Gastrocnemius medialis (tissue), 4 donors: Measurements from ENCODE around the gene TTC28. TPM values are rescaled to one million over a fixed set of nuclear protein-coding genes. Genes with fewer than 3 reads are reported as not detected.

ENCODE experiments used
- ATAC-seq, 2 donors: fragments of 150-250 bp; one replicate each; pipeline ENCODE4 v1.9.1; 2016
- DNase-seq, 2 donors: peaks; one replicate each; pipeline ENCODE4 v3.0.0-alpha.2; 2019
- H3K27ac ChIP-seq, 4 donors: fragments of 200-600 bp; sonication (generic); 1 replicate in 1 of 4; 2 replicates in 3 of 4; pipeline ENCODE4 v1.5.1; 2016 to 2018; ENCODE audit warnings: mild to moderate bottlenecking in 2 of 4, moderate library complexity in 1 of 4
- H3K27me3 ChIP-seq, 3 donors: fragments of 200-600 bp; sonication (generic) in 2 of 3; 1 replicate in 1 of 3; 2 replicates in 2 of 3; pipeline versions ENCODE4 v1.5.1 to v1.6.0; 2016 to 2019; ENCODE audit warnings: mild to moderate bottlenecking in 1 of 3, moderate library complexity in 1 of 3
- H3K36me3 ChIP-seq, 2 donors: fragments of 200-600 bp; sonication (generic) in 1 of 2; one replicate each; pipeline ENCODE4 v1.5.1; 2017 to 2018
- H3K4me1 ChIP-seq, 2 donors: fragments of 200-600 bp; sonication (generic) in 1 of 2; one replicate each; pipeline ENCODE4 v1.5.1; 2016 to 2017; ENCODE audit warnings: mild to moderate bottlenecking in 2 of 2
- H3K4me3 ChIP-seq, 4 donors: fragments of 200-600 bp; sonication (generic) in 3 of 4; 1 replicate in 1 of 4; 2 replicates in 3 of 4; pipeline ENCODE4 v1.5.1; 2016 to 2019; ENCODE audit warnings: mild to moderate bottlenecking in 2 of 4
- H3K9me3 ChIP-seq, 3 donors: fragments of 200-600 bp; sonication (generic) in 2 of 3; 1 replicate in 1 of 3; 2 replicates in 2 of 3; pipeline ENCODE4 v1.5.1; 2016 to 2019
- CTCF ChIP-seq, 5 experiments: fragments of 450-650 bp in 3 of 5; fragments of 200-600 bp in 2 of 5; sonication (generic) in 2 of 5; IDR thresholded peaks in 4 of 5; conservative IDR thresholded peaks in 1 of 5; 1 replicate in 4 of 5; 2 replicates in 1 of 5; pipeline ENCODE4 v1.5.1; 2016 to 2019; ENCODE audit warnings: antibody characterized with exemption in 5 of 5, mild to moderate bottlenecking in 3 of 5, moderate library complexity in 3 of 5
- POLR2A ChIP-seq, 2 donors: fragments of 450-650 bp; IDR thresholded peaks; one replicate each; pipeline ENCODE4 v1.6.1; 2017; ENCODE audit warnings: antibody characterized with exemption in 2 of 2, mild to moderate bottlenecking in 2 of 2, moderate library complexity in 2 of 2
- in situ Hi-C, 4 donors: fragments of 200-750 bp; cut with MboI; loops; one replicate each; pipeline versions ENCODE4 v1.15.0 to v1.8.0; 2017; ENCODE audit warnings: low sequenced_read_pairs in 4 of 4
- intact Hi-C: fragments of 100-400 bp; cut with DNase I; formaldehyde crosslinking; loops from one replicate; pipeline ENCODE4 v1.15.1; 2023; ENCODE audit warnings: low total_unique reads
- total RNA-seq, 4 donors: library from RNA; depleted of rRNA; stranded (reverse); fragments of >200 nt; gene quantifications; one replicate each; pipeline versions ENCODE4 v1.1.0 to v1.2.3, GENCODE V29; 2016

TTC28 gene
- total RNA-seq, 4 donors from 2014 or later = 6.3 to 18.1 (median 8.4) TPM

- TF ChIP-seq CTCF (IDR thresholded peaks at IDR 0.05 in 4 of 5, conservative IDR thresholded peaks at IDR 0.05 in 1 of 5) = no peak
- no peak for TF ChIP-seq POLR2A (IDR thresholded peaks at IDR 0.05)
- Histone ChIP-seq H3K27ac (no peak overlapping the region), H3K36me3 (no peaks in the 10 kb centered on the region), H3K9me3 (no peaks in the 10 kb centered on the region), H3K27me3 (no peaks in the 10 kb centered on the region), H3K4me3 (no peak overlapping the region), H3K4me1 (peaks cover 0 to 16% of the 10 kb centered on the region in 2 donors)
- no peak for ATAC-seq
- intact Hi-C loops = no loop called here
- DNase-seq = no peak
- in situ Hi-C loops = loop anchor here in 2 of 4 donors (25.0 kb wide), 2 partner anchors 362 to 387 kb away; no protein-coding TSS in a partner anchor
These were observed 255.1 kb downstream of the TTC28 start for GRCh38 chr22:28424427-28425080.

GRCh38 chr22:28419919-28420318 is 259.7 kb downstream of the TTC28 start:
- in situ Hi-C loops (no loop called here), intact Hi-C loops (no loop called here)
- Histone ChIP-seq H3K27ac (no peak overlapping the region), H3K4me1 (peaks cover 0 to 7% of the 10 kb centered on the region in 2 donors), H3K4me3 (no peak overlapping the region), H3K36me3 (no peaks in the 10 kb centered on the region), H3K9me3 (no peaks in the 10 kb centered on the region), H3K27me3 (no peaks in the 10 kb centered on the region)
- no peak for ATAC-seq
- DNase-seq = no peak
- TF ChIP-seq POLR2A (IDR thresholded peaks at IDR 0.05) (no peak), CTCF (IDR thresholded peaks at IDR 0.05 in 4 of 5, conservative IDR thresholded peaks at IDR 0.05 in 1 of 5) (no peak)

- H3K4me1 ChIP-seq = peaks cover 9 to 23% of the 10 kb centered on the region in 2 donors
- H3K36me3 ChIP-seq = no peaks in the 10 kb centered on the region
- H3K27ac ChIP-seq = no peak overlapping the region
- in situ Hi-C loops (no loop called here), intact Hi-C loops (no loop called here)
- TF ChIP-seq CTCF (IDR thresholded peaks at IDR 0.05 in 4 of 5, conservative IDR thresholded peaks at IDR 0.05 in 1 of 5) (no peak), POLR2A (IDR thresholded peaks at IDR 0.05) (no peak)
- H3K9me3 ChIP-seq = no peaks in the 10 kb centered on the region
- ATAC-seq (no peak), DNase-seq (no peak)
- H3K4me3 ChIP-seq = no peak overlapping the region
- no peaks in the 10 kb centered on the region for H3K27me3 ChIP-seq
These were observed 261.6 kb downstream of the TTC28 start for GRCh38 chr22:28418008-28418407.

GRCh38 chr22:28417431-28417830 is 262.2 kb downstream of the TTC28 start:
- no peaks in the 10 kb centered on the region for H3K9me3 ChIP-seq
- no peaks in the 10 kb centered on the region for H3K36me3 ChIP-seq
- ATAC-seq (no peak), DNase-seq (no peak)
- intact Hi-C loops (no loop called here), in situ Hi-C loops (no loop called here)
- no peaks in the 10 kb centered on the region for H3K27me3 ChIP-seq
- no peak overlapping the region for H3K4me3 ChIP-seq
- no peak for TF ChIP-seq CTCF (IDR thresholded peaks at IDR 0.05 in 4 of 5, conservative IDR thresholded peaks at IDR 0.05 in 1 of 5)
- no peak for TF ChIP-seq POLR2A (IDR thresholded peaks at IDR 0.05)
- no peak overlapping the region for H3K27ac ChIP-seq
- peaks cover 9 to 23% of the 10 kb centered on the region in 2 donors for H3K4me1 ChIP-seq

GRCh38 chr22:28414913-28415312 is 264.7 kb downstream of the TTC28 start:
- DNase-seq (no peak), ATAC-seq (no peak)
- Histone ChIP-seq H3K4me1 (peaks cover 15 to 29% of the 10 kb centered on the region in 2 donors), H3K27me3 (no peaks in the 10 kb centered on the region), H3K9me3 (no peaks in the 10 kb centered on the region), H3K36me3 (no peaks in the 10 kb centered on the region), H3K4me3 (no peak overlapping the region), H3K27ac (no peak overlapping the region)
- intact Hi-C loops (no loop called here), in situ Hi-C loops (no loop called here)
- TF ChIP-seq CTCF (IDR thresholded peaks at IDR 0.05 in 4 of 5, conservative IDR thresholded peaks at IDR 0.05 in 1 of 5) = no peak
- no peak for TF ChIP-seq POLR2A (IDR thresholded peaks at IDR 0.05)
